Liver (tissue), 9 donors: ENCODE measurements around the gene USH1G. TPM values are rescaled to one million over a fixed set of nuclear protein-coding genes. Genes with fewer than 3 reads are reported as not detected.

Experiments
- DNase-seq: peaks from one replicate; pipeline ENCODE4 v3.0.0-alpha.2; 2017; ENCODE audit warnings: low spot score
- H3K27ac ChIP-seq, 2 donors: one replicate each; pipeline ENCODE4 v1.7.0; 2013; ENCODE audit warnings: inconsistent platforms in 2 of 2, low read length in 2 of 2, control low read depth in 1 of 2, low read depth in 1 of 2, mild to moderate bottlenecking in 1 of 2
- H3K27me3 ChIP-seq, 4 donors: one replicate each; pipeline versions ENCODE4 v1.6.1 to v1.7.0; 2013; ENCODE audit warnings: low read length in 3 of 4, inconsistent platforms in 1 of 4, mild to moderate bottlenecking in 1 of 4, moderate library complexity in 1 of 4; ENCODE audit not compliant: control insufficient read depth in 4 of 4, insufficient read depth in 4 of 4
- H3K36me3 ChIP-seq, 4 donors: one replicate each; pipeline versions ENCODE4 v1.6.1 to v1.7.0; 2013; ENCODE audit warnings: low read length in 3 of 4, mild to moderate bottlenecking in 3 of 4, low read depth in 1 of 4, moderate library complexity in 1 of 4; ENCODE audit not compliant: control insufficient read depth in 4 of 4, insufficient read depth in 3 of 4
- H3K4me1 ChIP-seq, 4 donors: one replicate each; pipeline versions ENCODE4 v1.6.1 to v1.7.0; 2013; ENCODE audit warnings: low read length in 3 of 4, mild to moderate bottlenecking in 3 of 4, moderate library complexity in 1 of 4; ENCODE audit not compliant: control insufficient read depth in 4 of 4, insufficient read depth in 4 of 4
- H3K4me3 ChIP-seq, 3 donors: one replicate each; pipeline versions ENCODE4 v1.6.1 to v1.7.0; 2013; ENCODE audit warnings: low read length in 3 of 3, control low read depth in 1 of 3, low read depth in 1 of 3, mild to moderate bottlenecking in 1 of 3
- H3K9ac ChIP-seq, 2 donors: one replicate each; pipeline ENCODE4 v1.7.0; 2013; ENCODE audit warnings: low read length in 2 of 2, mild to moderate bottlenecking in 2 of 2, moderate library complexity in 2 of 2, control low read depth in 1 of 2, low read depth in 1 of 2
- H3K9me3 ChIP-seq, 4 donors: one replicate each; pipeline versions ENCODE4 v1.6.1 to v1.7.0; 2013; ENCODE audit warnings: low read length in 3 of 4; ENCODE audit not compliant: control insufficient read depth in 4 of 4
- EGR1 ChIP-seq, 2 donors: IDR thresholded peaks; 2 replicates each; pipeline ENCODE4 v1.6.1; 2016 to 2018; ENCODE audit warnings: antibody characterized with exemption in 2 of 2, low read depth in 2 of 2
- FOXA1 ChIP-seq: IDR thresholded peaks from 2 replicates; pipeline ENCODE4 v1.6.1; 2016; ENCODE audit warnings: antibody characterized with exemption
- FOXA2 ChIP-seq: IDR thresholded peaks from 2 replicates; pipeline ENCODE4 v1.6.1; 2016; ENCODE audit warnings: antibody characterized with exemption
- GABPA ChIP-seq, 2 donors: IDR thresholded peaks in 1 of 2; conservative IDR thresholded peaks in 1 of 2; 2 replicates each; pipeline ENCODE4 v1.6.1; 2016; ENCODE audit warnings: antibody characterized with exemption in 2 of 2, mild to moderate bottlenecking in 1 of 2, moderate library complexity in 1 of 2
- HNF4A ChIP-seq, 2 donors: conservative IDR thresholded peaks; 2 replicates each; pipeline ENCODE4 v1.6.1; 2016; ENCODE audit warnings: antibody characterized with exemption in 2 of 2, mild to moderate bottlenecking in 2 of 2
- HNF4G ChIP-seq: IDR thresholded peaks from 2 replicates; pipeline ENCODE4 v1.6.1; 2016; ENCODE audit warnings: antibody characterized with exemption
- JUND ChIP-seq, 2 donors: IDR thresholded peaks; 2 replicates each; pipeline ENCODE4 v1.6.1; 2016; ENCODE audit warnings: antibody characterized with exemption in 2 of 2
- NR2F2 ChIP-seq: IDR thresholded peaks from 2 replicates; pipeline ENCODE4 v1.6.1; 2016; ENCODE audit warnings: antibody characterized with exemption
- RAD21 ChIP-seq, 2 donors: IDR thresholded peaks; 2 replicates each; pipeline ENCODE4 v1.6.1; 2016; ENCODE audit warnings: antibody characterized with exemption in 2 of 2, mild to moderate bottlenecking in 2 of 2
- RXRA ChIP-seq, 2 donors: IDR thresholded peaks; 2 replicates each; pipeline ENCODE4 v1.6.1; 2017 to 2018; ENCODE audit warnings: antibody characterized with exemption in 2 of 2, mild to moderate bottlenecking in 1 of 2
- SP1 ChIP-seq: IDR thresholded peaks from 2 replicates; pipeline ENCODE4 v1.6.1; 2018; ENCODE audit warnings: antibody characterized with exemption, mild to moderate bottlenecking
- TAF1 ChIP-seq: conservative IDR thresholded peaks from 2 replicates; pipeline ENCODE4 v1.6.1; 2016; ENCODE audit warnings: antibody characterized with exemption, mild to moderate bottlenecking
- YY1 ChIP-seq: IDR thresholded peaks from 2 replicates; pipeline ENCODE4 v1.6.1; 2016; ENCODE audit warnings: antibody characterized with exemption, mild to moderate bottlenecking
- WGBS: extraction: QIAGEN DNeasy Blood & Tissue Kit; methylation state at CpG from one replicate; pipeline ENCODE4 v1.1.7; 2013; 5-methylcytosine and 5-hydroxymethylcytosine counted together
- polyA plus RNA-seq, 2 donors: library from polyadenylated mRNA; stranded (reverse) in 1 of 2; unstranded in 1 of 2; fragments of 200-250 nt in 1 of 2; fragments of >200 nt in 1 of 2; fragmentation: Nextera tagmentation in 1 of 2; extraction: Ambion mirVana in 1 of 2; gene quantifications; one replicate each; pipeline versions ENCODE4 v1.2.1 to v1.2.3, GENCODE V29; 2013 to 2015
- total RNA-seq, 2 donors: library from RNA; depleted of rRNA; stranded (reverse); fragments of >200 nt; gene quantifications; one replicate each; pipeline ENCODE4 v1.2.3, GENCODE V29; 2014
- TF ChIP-seq, protein P1 (sequence below): IDR thresholded peaks from 2 replicates; pipeline ENCODE4 v1.6.1; 2016; ENCODE audit warnings: antibody characterized with exemption, mild to moderate bottlenecking
- TF ChIP-seq, protein P2 (sequence below): fragments of 150-350 bp; IDR thresholded peaks from 2 replicates; pipeline ENCODE4 v1.5.1; 2017; ENCODE audit warnings: improper control_type of control experiment, low read depth, low read length; ENCODE audit not compliant: missing input control
- TF ChIP-seq, protein P3 (sequence below): IDR thresholded peaks from 2 replicates; pipeline ENCODE4 v1.6.1; 2016; ENCODE audit warnings: antibody characterized with exemption
- TF ChIP-seq, protein P4 (sequence below): IDR thresholded peaks from 2 replicates; pipeline ENCODE4 v1.6.1; 2016; ENCODE audit warnings: antibody characterized with exemption
- donor health status: healthy.
- donor health status: healthy.
- donor health status: healthy.
- donor health status: healthy.
- donor health status: healthy.

USH1G gene
- total and polyA plus RNA-seq, 4 donors, result under 0.01 TPM; not detected in 3

DNA sequence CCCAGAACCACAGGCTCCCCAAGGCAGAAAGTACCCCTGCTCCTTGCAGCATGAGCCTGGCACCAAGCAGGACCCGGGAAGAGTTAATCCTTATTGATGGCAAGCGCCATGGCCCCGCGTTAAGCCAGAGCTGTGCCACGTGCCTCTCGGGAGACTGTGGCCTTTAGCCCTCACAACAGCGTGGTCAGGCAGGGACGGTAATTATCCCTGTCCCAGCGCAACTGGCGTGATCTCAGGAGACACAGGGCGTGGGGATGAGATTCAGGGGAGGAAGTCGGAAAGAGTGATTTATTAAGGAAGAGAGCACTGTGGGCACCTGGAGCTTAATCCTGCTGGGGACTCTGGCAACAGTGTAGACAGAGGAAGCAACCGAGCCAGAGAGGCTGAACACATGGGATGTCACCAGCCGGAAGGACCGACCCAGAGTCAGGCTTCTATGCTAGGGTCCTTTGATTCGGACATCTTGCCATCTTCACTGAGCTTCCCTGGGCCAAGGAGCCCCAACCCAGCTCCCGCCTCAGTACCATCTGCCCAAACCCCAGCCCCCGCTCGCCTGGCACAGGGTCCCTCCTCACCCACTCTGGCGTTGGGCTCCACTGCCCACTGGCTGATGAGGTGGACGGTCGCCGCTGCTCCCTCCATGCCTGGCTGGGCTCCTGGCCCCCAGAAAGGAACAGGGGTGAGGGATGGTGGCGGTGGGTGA, 29.5 kb upstream of the USH1G start (continued):
- TF ChIP-seq RAD21 (IDR thresholded peaks at IDR 0.05) (no peak), HNF4A (conservative IDR thresholded peaks at IDR 0.05) (no peak), NR2F2 (no peak), TAF1 (no peak)

DNA sequence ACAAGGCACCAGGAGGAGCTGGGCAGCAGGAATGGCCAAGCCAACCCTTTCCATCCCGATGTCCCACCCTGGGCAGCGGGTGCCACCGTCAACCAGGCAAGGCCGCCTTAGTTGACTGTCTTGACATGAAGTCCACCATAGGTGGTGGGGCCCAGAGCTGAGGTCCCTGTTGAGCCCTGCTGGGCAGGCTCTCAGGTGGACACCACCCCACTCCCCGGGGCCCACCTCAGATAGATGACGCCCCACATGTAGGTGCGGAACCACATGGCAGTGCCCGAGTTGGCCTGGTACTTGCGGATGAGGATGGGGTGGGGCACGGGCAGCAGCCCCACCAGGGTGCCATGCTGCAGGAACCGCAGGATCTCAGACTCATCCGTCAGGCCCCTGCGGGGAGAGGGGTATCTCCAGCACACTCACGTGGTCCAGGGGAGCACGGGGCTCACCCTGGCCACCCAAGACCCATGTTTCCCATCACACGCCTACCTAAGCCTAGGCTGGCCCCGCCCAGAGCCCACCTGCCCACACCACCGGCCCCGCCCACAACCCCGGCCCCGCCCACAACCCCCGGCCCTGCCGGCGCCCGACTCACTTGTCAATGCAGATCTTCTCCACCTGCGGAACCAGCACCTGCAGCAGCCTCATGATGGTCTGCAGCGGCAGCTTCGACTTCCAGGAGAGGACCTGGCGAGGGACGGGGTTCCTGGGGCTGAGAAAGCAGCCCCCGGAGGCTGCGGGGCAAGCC, 28.8 kb upstream of the USH1G start:
- peaks cover 0 to 2% (median under 1%) of the 10 kb centered on the region in 4 donors for H3K36me3 ChIP-seq
- no peak overlapping the region for H3K9ac ChIP-seq
- H3K9me3 ChIP-seq, result no peaks in the 10 kb centered on the region
- H3K4me3 ChIP-seq, result no peak overlapping the region
- no peaks in the 10 kb centered on the region for H3K27me3 ChIP-seq
- no peak for DNase-seq
- WGBS, result 77% methylated on average over 32 of the region's 32 CpGs
- TF ChIP-seq, protein P1, sequence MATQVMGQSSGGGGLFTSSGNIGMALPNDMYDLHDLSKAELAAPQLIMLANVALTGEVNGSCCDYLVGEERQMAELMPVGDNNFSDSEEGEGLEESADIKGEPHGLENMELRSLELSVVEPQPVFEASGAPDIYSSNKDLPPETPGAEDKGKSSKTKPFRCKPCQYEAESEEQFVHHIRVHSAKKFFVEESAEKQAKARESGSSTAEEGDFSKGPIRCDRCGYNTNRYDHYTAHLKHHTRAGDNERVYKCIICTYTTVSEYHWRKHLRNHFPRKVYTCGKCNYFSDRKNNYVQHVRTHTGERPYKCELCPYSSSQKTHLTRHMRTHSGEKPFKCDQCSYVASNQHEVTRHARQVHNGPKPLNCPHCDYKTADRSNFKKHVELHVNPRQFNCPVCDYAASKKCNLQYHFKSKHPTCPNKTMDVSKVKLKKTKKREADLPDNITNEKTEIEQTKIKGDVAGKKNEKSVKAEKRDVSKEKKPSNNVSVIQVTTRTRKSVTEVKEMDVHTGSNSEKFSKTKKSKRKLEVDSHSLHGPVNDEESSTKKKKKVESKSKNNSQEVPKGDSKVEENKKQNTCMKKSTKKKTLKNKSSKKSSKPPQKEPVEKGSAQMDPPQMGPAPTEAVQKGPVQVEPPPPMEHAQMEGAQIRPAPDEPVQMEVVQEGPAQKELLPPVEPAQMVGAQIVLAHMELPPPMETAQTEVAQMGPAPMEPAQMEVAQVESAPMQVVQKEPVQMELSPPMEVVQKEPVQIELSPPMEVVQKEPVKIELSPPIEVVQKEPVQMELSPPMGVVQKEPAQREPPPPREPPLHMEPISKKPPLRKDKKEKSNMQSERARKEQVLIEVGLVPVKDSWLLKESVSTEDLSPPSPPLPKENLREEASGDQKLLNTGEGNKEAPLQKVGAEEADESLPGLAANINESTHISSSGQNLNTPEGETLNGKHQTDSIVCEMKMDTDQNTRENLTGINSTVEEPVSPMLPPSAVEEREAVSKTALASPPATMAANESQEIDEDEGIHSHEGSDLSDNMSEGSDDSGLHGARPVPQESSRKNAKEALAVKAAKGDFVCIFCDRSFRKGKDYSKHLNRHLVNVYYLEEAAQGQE, result no peak
- no peak for TF ChIP-seq RXRA (IDR thresholded peaks at IDR 0.05)
- TF ChIP-seq, protein P2, sequence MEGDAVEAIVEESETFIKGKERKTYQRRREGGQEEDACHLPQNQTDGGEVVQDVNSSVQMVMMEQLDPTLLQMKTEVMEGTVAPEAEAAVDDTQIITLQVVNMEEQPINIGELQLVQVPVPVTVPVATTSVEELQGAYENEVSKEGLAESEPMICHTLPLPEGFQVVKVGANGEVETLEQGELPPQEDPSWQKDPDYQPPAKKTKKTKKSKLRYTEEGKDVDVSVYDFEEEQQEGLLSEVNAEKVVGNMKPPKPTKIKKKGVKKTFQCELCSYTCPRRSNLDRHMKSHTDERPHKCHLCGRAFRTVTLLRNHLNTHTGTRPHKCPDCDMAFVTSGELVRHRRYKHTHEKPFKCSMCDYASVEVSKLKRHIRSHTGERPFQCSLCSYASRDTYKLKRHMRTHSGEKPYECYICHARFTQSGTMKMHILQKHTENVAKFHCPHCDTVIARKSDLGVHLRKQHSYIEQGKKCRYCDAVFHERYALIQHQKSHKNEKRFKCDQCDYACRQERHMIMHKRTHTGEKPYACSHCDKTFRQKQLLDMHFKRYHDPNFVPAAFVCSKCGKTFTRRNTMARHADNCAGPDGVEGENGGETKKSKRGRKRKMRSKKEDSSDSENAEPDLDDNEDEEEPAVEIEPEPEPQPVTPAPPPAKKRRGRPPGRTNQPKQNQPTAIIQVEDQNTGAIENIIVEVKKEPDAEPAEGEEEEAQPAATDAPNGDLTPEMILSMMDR, result no peak
- TF ChIP-seq RAD21 (IDR thresholded peaks at IDR 0.05), result no peak
- TF ChIP-seq, protein P3, sequence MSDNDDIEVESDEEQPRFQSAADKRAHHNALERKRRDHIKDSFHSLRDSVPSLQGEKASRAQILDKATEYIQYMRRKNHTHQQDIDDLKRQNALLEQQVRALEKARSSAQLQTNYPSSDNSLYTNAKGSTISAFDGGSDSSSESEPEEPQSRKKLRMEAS, result no peak
- no peak for TF ChIP-seq GABPA (IDR thresholded peaks at IDR 0.05 in 1 of 2, conservative IDR thresholded peaks at IDR 0.05 in 1 of 2)
- TF ChIP-seq JUND (IDR thresholded peaks at IDR 0.05), result no peak
- no peak for TF ChIP-seq EGR1 (IDR thresholded peaks at IDR 0.05; ENCODE audit: low read depth in 2 of 2)
- TF ChIP-seq FOXA2, result no peak
- no peak for TF ChIP-seq HNF4G
- no peak for TF ChIP-seq SP1
- TF ChIP-seq, protein P4, sequence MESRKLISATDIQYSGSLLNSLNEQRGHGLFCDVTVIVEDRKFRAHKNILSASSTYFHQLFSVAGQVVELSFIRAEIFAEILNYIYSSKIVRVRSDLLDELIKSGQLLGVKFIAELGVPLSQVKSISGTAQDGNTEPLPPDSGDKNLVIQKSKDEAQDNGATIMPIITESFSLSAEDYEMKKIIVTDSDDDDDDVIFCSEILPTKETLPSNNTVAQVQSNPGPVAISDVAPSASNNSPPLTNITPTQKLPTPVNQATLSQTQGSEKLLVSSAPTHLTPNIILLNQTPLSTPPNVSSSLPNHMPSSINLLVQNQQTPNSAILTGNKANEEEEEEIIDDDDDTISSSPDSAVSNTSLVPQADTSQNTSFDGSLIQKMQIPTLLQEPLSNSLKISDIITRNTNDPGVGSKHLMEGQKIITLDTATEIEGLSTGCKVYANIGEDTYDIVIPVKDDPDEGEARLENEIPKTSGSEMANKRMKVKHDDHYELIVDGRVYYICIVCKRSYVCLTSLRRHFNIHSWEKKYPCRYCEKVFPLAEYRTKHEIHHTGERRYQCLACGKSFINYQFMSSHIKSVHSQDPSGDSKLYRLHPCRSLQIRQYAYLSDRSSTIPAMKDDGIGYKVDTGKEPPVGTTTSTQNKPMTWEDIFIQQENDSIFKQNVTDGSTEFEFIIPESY, result no peak
- no peak for TF ChIP-seq YY1
- TF ChIP-seq FOXA1, result no peak
- no peak for TF ChIP-seq HNF4A (conservative IDR thresholded peaks at IDR 0.05)
- TF ChIP-seq TAF1, result no peak
- H3K4me1 ChIP-seq, result no peaks in the 10 kb centered on the region
- H3K27ac ChIP-seq, result no peak overlapping the region
